8988T (cell line): ENCODE data around the gene NBPF3.
"Not testable (repeated sequence)": the region's sequence is repeated elsewhere in the genome, so short reads cannot be mapped to it uniquely, and the experiment has no call there.

Experiments
- DNase-seq: peaks from one replicate; pipeline ENCODE4 v3.0.0; 2011

The NBPF3 gene

DNA sequence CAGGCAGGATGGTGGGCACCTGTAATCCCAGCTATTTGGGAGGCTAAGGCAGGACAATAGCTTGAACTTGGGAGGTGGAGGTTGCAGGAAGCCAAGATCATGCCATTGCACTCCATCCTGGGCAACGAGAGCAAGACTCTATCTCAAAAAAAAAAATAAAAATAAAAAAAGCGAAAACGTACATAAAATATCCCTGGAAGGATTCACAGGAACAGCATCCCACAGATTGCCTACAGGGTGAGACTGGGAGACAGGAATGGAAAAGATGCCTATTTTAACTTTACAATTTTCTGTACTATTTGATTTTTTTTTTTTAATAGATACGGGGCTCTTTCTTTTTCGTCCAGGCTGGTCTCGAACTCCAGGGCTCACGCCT is 604 bp upstream of the NBPF3 start:
- DNase-seq, result no peak

DNA sequence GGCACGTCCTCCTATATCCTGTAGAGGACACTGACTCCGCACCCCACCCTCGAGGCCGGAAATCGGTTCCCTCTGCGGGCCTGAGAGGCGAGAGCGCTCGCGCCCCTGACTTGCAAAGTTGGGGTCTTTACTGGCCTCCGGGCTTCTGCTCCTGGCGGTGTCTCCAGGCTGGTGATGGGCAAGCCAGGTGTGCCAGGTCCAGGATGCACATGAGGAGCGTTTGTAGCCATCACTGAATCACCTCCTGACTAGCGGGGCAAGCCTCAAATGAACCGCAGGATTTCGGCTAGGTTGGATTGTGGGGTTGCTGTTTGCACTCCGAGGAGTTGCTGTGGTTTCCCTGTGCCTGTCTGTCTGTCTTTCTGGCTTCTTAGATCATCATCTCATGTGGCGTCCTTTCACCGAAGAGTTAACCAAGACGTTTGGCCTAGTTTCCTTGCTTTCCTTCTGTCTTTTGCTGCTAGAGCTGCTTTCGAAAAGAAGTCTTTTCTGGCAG is 741 bp downstream of the NBPF3 start:
- not testable (repeated sequence) for DNase-seq

GRCh38 chr1:21446647-21447046 is 6.7 kb downstream of the NBPF3 start:
- DNase-seq, result not testable (repeated sequence)

DNA sequence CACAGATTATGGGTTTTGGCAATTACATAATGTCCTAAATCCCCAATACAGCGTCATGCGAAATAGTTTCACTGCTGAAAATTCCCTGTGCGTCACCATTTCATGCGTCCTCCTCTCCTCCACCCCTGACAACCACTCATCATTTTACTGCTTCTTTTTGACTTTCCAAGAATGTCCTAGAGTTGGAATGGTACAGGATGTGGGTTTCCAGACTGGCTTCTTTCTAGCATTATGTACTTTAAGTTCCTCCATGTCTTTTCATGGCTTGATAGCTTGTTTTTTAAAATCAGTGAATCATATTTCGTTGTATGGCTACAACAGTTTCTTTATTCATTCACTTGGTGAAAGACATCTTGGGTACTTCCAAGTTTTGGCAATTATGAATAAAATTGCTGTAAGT is 7.4 kb downstream of the NBPF3 start:
- no peak for DNase-seq

- no peak for DNase-seq
Measured at GRCh38 chr1:21449906-21450305, 10.0 kb downstream of the NBPF3 start.

DNA sequence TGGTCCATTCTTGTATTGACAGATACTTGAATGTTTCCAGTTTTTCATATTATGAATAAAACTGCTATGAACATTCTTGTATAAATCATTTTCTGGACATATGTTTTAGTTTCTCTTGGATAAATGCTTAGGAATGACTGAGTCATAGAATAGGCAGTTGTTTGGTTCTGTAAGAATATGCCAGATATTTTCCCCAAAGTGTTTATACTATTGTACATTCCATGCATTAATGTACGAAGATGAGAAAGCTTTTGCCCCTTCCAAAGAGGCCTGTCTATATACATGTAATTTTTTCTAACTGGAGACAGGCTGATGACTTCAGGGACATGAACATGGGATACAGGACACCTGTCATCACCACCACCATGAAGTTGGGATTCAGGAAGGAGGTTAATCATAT is 11.3 kb downstream of the NBPF3 start:
- no peak for DNase-seq

DNA sequence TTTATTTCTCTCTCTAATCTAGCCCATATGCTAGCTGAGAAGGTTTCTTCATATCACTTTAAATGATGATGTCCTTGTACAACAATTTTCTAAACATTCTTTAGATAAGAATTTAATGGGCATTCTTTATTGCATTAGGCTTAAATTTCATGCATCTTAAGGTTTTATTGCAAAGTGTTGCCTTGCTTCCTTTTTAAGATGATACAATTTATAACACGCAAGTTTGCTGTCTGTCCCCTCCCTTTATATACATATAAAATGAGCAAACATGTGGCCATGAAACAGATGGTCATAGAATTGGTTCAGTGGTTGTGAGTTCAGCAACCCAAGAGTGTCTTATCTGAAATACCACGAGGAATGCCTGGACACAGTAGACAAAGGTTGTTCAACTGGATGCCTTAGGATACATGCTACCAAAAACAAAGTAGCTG is 12.1 kb downstream of the NBPF3 start:
- DNase-seq, result no peak

- not testable (repeated sequence) for DNase-seq
Measured at GRCh38 chr1:21453964-21454614, 14.2 kb downstream of the NBPF3 start.

- DNase-seq, result not testable (repeated sequence)
Measured at GRCh38 chr1:21454904-21455303, 15.0 kb downstream of the NBPF3 start.

- DNase-seq, result no peak
Measured at GRCh38 chr1:21457654-21458053, 17.7 kb downstream of the NBPF3 start.

GRCh38 chr1:21465127-21465526 is 25.2 kb downstream of the NBPF3 start:
- DNase-seq, result not testable (repeated sequence)

DNA sequence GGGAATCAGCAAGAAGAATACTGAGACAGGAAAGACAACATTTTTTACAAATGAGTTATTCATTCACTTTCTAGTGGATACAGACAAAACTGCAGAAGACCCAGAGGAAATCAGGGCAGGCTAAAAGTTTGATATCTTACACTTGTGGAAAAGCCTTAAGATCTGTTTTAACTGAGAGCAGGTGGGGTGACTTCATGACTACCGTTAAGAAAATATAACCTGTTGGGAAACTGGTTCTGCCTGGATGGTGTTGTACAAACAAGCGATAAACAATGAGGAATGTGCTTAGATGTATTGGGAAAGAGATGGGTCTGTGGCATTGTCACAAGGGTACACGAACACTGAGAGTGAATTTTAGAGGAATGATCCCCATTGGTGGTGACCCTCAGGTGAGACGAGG is 28.0 kb downstream of the NBPF3 start:
- not testable (repeated sequence) for DNase-seq

- no peak for DNase-seq
Measured at GRCh38 chr1:21468599-21468998, 28.7 kb downstream of the NBPF3 start.

GRCh38 chr1:21469581-21469980 is 29.6 kb downstream of the NBPF3 start:
- no peak for DNase-seq

GRCh38 chr1:21472861-21473260 is 32.9 kb downstream of the NBPF3 start:
- DNase-seq, result no peak

DNA sequence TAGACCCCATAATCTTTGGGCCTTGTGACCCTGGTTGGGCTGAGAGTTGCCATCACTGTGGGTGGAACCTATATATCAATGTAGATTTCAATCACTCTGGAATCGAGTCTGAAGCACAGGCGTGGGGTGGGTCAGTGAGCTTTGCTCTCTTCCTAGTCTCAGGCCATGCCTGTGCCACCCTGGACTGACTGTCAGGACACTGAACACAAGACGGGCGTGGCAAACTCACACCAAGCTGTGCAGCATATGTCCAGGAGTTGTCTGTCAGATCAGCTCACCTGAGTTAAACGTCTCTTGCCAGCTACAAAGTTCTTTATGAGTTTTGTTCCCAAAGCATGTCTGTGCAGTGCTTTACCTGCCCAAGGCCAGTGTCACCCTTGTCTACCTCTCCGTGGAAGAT is 38.4 kb downstream of the NBPF3 start:
- no peak for DNase-seq

DNA sequence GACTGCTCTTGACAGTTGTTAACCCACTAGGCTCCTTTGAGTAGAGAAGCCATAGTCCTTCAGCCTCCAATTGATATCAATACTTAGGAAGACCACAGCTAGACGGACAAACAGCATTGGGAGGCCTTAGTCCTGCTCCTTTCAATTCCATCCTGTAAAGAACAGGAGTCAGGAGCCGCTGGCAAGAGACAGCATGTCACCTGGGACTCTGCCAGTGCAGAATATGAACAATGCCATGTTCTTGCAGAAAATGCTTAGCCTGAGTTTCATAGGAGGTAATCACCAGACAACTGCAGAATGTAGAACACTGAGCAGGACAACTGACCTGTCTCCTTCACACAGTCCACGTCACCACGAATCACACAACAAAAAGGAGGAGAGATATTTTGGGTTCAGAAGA is 43.9 kb downstream of the NBPF3 start:
- DNase-seq, result not testable (repeated sequence)

GRCh38 chr1:21489146-21489545 is 49.2 kb downstream of the NBPF3 start:
- DNase-seq, result no peak

DNA sequence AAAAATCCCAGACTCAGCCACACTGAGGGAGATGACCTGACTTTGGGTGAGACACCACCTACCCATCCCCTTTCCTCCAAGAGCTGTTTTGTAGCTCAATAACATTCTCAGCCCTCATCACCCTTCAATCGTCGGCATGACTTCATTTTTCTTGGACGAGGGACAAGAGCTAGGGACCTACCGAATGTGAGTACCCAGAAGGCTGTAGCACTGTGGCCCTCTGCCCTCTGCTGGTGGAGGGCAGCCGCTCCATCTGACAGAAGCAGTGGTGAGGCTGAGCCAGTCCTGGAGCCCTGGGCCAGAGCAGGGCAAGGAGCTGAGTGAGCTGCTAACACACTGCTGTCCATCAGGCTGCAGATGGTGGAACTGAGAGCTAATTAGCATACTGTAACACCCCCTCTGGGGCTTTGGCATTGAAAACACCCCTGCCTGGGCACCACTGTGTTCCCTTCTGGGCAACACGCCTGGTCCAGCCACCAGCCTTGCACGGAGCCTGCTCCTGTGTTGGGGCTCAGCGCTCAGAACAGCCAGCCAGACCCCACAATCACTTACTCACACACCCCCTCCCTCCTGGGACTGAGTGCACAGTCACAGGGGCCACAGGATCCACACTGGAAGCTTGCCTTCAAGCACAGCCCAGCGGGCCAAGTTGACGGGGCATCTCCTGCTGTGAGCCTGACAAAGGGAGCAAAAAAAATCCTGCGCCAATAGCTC is 51.0 kb downstream of the NBPF3 start:
- no peak for DNase-seq

- no peak for DNase-seq
Measured at GRCh38 chr1:21491488-21492355, 51.8 kb downstream of the NBPF3 start.

DNA sequence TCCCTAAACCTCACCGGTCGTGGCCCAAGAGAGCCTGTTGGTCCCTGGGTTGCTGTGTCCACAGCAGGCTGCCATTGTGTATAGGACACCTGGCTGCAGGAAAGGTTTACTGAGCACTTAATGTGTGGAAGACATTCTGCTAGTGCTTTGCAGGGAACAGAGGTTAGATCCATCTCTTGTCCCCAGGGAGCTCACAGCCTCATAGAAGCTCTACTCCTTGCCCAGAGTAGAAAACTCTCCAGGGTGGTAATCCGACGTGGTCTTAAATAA is 52.4 kb downstream of the NBPF3 start:
- DNase-seq, result no peak

- DNase-seq, result no peak
Measured at GRCh38 chr1:21494196-21494595, 54.3 kb downstream of the NBPF3 start.

- no peak for DNase-seq
Measured at GRCh38 chr1:21495225-21495820, 55.4 kb downstream of the NBPF3 start.
